Cardiac fibroblast (primary cell): ENCODE data around the gene CFAP100.

ENCODE experiments used
- DNase-seq, 2 donors: peaks; one replicate each; pipeline versions ENCODE4 v3.0.0 to v3.0.0-alpha.2; 2010; ENCODE audit warnings: low read depth in 2 of 2
- H3K4me3 ChIP-seq, 2 donors: replicated peaks in 1 of 2; 1 replicate in 1 of 2; 2 replicates in 1 of 2; pipeline ENCODE4 v1.5.1; 2011; ENCODE audit warnings: low read depth in 2 of 2, low read length in 2 of 2, mild to moderate bottlenecking in 2 of 2, moderate library complexity in 1 of 2
- CTCF ChIP-seq: IDR thresholded peaks from one replicate; pipeline ENCODE4 v1.5.1; 2011; ENCODE audit warnings: low read depth, mild to moderate bottlenecking, low read length, inconsistent platforms

Gene CFAP100

GRCh38 chr3:126476166-126477060 lies 81.7 kb downstream of the CFAP100 start:
- no peak for TF ChIP-seq CTCF
- DNase-seq = peak; percentile 44 to 57

GRCh38 chr3:126477061-126477380 lies 82.3 kb downstream of the CFAP100 start:
- TF ChIP-seq CTCF = no peak
- no peak for DNase-seq
- no peak overlapping the region for H3K4me3 ChIP-seq

More at GRCh38 chr3:126476166-126477060, 81.7 kb downstream of the CFAP100 start:
- H3K4me3 ChIP-seq = peak overlapping the region; percentile 64 to 66

GRCh38 chr3:126478581-126479310 lies 84.0 kb downstream of the CFAP100 start:
- H3K4me3 ChIP-seq = no peak overlapping the region
- no peak for DNase-seq
- TF ChIP-seq CTCF = no peak

GRCh38 chr3:126479642-126480041 lies 84.9 kb downstream of the CFAP100 start:
- no peak overlapping the region for H3K4me3 ChIP-seq
- DNase-seq = no peak
- no peak for TF ChIP-seq CTCF

- no peak overlapping the region for H3K4me3 ChIP-seq
- no peak for DNase-seq
- no peak for TF ChIP-seq CTCF
Measured at GRCh38 chr3:126480206-126480605, 85.5 kb downstream of the CFAP100 start.

GRCh38 chr3:126480861-126481260 lies 86.2 kb downstream of the CFAP100 start:
- TF ChIP-seq CTCF = no peak
- DNase-seq = peak in 1 of 2 donors; percentile 18
- H3K4me3 ChIP-seq = no peak overlapping the region
